Activated CD4-positive, CD25-positive, alpha-beta regulatory T cell (primary cell): ENCODE data around the gene THRSP.
"Not testable (repeated sequence)": the region's sequence is repeated elsewhere in the genome, so short reads cannot be mapped to it uniquely, and the experiment has no call there.

ENCODE experiments used
- DNase-seq, 4 experiments: peaks; one replicate each; lab custom pipeline; 2025; lab: John Stamatoyannopoulos, UW

THRSP gene, protein sequence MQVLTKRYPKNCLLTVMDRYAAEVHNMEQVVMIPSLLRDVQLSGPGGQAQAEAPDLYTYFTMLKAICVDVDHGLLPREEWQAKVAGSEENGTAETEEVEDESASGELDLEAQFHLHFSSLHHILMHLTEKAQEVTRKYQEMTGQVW

DNA sequence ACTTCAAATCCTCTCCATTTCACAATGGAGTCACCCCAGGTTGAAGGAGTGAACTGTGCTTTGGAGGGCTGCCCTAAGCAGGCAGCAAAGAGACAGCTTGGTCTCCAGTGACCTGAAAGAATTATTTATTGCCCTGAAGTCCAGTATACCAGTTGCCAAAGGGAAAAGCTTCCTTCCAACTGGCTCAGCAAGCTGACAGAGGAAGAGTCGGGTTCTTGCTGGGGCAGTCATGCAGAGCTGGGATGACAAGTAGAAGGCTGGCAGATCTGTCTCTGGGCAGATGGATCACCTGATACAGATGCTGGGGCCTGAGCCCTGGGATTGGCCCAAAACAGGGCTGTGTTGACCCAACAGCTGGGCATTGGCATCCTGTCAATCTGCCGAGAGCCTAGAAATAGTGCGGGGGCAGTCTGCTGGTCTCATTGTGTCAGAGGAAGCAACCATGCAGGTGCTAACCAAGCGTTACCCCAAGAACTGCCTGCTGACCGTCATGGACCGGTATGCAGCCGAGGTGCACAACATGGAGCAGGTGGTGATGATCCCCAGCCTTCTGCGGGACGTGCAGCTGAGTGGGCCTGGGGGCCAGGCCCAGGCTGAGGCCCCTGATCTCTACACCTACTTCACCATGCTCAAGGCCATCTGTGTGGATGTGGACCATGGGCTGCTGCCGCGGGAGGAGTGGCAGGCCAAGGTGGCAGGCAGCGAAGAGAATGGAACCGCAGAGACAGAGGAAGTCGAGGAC, at the start of gene THRSP:
TSS of gene THRSP (plus strand) at position 422 of the 742 bp plus-strand sequence. CDS start at position 443, 21 bp downstream.
- no peak for DNase-seq

DNA sequence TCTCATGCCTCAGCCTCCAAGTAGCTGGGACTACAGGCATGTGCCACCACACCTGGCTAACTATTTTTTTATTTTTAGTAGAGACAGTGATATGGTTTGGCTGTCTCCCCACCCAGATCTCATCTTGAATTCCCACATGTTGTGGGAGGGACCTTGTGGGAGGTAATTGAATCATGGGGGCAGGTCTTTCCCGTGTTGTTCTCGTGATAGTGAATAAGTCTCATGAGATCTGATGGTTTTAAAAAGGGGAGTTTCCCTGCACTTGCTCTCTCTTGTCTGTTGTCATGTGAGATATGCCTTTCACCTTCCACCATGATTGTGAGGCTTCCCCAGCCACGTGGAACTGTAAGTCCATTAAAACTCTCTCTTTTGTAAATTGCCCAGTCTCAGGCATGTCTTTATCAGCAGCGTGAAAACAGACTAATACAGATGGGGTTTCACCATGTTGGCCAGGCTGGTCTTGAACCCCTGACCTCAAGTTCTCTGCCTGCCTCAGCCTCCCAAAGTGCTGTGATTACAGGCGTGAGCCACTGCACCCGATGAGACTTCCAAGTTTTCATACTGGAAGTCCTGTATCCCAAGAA, 48.6 kb upstream of the THRSP start:
- DNase-seq = not testable (repeated sequence)

DNA sequence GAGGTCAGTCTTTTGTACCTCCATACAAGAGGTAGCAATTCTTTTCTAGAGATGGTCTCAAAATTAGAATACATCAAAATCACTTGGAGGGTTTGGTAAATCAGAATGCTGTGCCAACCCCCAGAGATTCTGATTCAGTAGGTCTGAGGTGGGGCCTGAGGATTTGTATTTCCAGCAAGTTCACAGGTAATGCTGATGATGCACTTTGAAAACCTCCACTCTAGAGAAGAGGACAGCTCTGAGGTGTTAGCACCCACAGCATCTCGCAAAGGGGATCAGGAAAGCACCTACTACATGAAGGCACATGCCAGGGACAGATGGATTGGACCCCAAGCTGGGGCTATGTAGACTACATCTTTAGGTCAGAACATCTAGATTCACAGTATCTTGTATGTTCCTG, 47.8 kb upstream of the THRSP start:
- DNase-seq = no peak

DNA sequence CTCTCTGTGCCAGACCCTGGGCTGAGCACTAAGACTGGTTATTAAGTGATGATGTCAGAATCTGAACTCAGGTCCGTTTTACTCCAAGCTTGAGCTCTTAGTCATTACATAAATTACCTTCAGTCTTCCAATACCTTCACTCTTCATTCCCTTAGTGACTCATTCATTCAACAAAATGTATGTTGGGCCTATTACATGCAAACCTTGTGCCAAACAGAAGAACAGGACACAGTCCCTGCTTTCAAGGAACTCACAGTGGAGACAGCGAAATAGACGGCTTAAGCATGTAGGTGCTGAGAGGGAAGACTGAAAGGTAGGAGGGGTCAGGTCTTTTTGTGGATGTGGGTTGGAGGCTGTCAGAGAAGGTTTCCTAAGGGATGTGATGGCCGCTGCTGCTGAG, 43.9 kb upstream of the THRSP start:
- DNase-seq = no peak

DNA sequence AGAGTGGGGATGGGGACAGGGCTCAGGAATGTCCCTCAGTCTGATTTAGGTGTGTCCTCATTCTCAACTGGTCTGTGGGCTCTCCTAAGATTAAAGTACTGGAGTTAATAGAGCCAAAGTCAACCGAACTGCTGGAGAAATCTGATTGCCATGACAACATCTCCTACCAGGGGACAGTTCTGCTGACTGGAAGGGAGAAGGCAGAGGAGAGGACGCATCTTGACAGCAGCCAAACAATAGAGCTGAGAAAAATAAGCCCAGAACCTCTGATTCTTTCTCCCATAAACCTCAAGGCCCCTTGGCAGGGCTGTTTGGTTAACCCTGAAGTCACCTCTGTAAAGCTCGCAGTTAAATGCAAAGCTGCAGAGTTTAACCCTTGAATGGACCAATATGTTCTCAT, 43.4 kb upstream of the THRSP start:
- no peak for DNase-seq

DNA sequence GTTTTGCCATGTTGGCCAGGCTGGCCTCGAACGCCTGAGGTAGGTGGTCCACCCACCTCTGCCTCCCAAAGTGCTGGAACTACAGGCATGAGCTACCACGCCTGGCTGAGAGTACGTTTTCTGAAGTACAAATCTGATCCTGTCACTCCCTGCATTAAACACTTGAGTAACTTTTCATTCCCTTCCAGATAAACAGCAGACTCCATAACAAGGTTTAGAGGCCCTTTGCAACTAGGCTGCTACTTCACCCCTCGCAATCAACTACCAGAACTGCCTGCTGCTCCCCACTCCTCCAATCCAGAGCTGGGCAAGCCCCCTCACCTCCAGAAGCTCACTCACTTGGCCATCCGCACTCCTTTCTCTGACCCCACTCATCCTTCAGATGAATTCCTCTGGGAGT, 42.0 kb upstream of the THRSP start:
- no peak for DNase-seq

DNA sequence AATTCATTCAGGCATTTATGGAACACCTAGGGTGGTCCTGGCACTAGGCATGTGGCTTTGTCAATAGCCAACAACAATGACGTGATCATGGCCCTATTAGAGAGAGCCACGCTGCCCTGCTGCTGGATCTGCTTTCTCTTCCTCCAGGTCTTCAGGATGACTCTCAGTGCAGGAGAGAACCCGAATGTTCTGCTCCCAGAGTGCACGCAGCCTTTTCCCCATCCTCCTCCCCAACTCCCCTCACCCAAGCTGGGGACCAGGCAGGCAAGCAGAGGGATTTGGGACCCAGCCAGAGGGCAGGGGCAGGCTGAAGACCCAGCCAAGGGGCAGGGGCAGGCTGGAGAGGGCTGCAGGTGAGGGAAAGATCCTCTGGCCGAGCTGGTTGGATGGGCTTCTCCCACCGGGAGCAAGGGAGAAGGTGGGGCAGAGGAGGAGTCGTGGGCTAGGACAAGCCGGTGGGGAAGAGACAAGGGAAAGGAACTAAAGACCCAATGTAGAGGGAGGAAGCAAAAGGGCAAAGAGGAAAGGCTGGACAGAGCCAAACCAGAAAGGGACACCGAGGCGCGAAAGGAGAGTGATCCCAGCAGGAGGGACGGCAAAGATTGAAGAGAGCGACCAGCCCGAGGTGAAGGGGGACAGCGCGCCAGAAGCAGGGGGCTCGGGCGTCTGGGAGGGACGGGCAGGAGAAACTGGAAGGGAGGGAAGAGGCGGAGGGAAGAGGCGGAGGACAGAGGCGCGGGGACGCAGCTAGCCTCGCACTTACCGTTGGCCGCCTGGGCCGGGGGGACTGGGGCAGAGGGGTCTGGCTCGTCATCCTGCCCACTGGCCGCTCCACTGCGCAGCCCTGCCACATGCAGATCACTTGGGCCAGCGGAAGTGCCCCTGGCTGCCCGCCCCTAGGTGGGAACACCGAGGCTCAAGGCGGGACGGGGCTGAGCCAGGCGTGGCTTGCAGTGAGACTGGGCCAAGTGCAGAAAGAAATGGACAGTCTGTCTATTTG, 41.0 kb upstream of the THRSP start, which contains the start of gene KCTD14:
TSS of gene KCTD14 (minus strand) at position 880 of the 1,000 bp plus-strand sequence. CDS start at position 853, 27 bp downstream.
- no peak for DNase-seq

DNA sequence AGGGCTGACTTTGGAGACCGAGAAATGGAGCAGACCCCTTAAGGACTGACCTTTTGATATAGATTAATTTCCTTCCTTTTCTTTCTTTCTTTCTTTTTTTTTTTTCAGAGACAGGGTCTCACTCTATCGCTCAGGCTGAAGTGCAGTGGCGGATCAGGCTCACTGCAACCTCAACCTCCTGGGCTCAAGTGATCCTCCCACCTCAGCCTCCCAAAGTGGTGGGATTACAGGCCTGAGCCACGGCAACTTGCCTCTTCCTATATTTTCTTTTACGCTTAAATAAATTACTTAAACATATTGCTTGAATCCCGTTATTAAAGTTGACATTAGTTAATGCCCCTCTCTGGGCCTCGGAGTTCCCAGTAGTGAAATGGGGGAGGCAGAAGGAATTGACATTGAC, 40.2 kb upstream of the THRSP start:
- DNase-seq = no peak

DNA sequence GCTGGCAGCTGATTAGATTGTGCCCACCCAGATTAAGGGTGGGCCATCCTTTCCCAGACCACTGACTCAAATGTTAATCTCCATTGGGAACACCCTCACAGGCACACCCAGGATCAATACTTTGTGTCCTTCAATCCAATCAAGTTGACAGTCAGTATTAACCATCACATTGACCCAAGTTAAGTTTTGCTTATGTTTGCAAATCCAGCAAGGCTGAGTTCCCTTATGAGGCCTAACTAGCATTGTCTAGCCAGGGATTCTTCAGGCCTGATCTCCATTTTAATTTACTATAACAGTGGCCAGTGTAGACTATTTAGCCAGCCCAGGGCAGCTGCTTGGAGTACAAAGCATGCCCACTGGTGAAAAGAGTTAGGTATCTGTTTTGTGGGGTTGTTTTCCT, 38.3 kb upstream of the THRSP start:
- DNase-seq = no peak

DNA sequence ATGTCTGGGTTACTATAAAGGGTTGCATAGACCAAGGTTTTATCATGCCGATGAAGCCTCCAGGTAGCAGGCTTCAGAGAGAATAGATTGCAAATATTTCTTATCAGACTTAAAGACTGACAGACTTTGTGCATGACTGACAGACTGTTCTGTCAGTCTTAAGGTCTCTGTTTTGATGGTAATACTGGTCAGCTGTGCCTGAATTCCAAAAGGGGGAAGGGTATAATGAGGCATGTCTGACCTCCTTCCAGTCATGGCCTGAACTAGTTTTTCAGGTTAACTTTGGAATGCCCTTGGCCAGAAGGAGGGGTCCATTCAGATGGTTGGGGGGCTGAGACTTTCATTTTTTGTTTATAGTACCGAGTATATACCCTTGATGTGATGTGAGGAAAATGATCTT, 35.9 kb upstream of the THRSP start:
- no peak for DNase-seq

DNA sequence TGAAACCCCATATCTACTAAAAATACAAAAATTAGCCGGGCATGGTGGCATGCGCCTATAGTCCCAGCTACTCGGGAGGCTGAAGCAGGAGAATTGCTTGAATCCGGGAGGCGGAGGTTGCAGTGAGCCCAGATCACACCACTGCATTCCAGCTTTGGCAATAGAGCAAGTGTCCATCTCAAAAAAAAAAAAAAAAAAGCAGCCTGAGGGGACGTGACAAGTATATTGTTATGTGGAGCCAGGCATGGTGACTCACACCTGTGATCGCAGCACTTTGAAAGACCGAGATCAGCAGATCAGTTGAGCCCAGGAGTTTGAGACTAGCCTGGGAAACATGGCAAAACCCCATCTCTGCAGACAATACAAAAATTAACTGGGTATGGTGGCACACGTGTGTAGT, 35.2 kb upstream of the THRSP start:
- DNase-seq = not testable (repeated sequence)

DNA sequence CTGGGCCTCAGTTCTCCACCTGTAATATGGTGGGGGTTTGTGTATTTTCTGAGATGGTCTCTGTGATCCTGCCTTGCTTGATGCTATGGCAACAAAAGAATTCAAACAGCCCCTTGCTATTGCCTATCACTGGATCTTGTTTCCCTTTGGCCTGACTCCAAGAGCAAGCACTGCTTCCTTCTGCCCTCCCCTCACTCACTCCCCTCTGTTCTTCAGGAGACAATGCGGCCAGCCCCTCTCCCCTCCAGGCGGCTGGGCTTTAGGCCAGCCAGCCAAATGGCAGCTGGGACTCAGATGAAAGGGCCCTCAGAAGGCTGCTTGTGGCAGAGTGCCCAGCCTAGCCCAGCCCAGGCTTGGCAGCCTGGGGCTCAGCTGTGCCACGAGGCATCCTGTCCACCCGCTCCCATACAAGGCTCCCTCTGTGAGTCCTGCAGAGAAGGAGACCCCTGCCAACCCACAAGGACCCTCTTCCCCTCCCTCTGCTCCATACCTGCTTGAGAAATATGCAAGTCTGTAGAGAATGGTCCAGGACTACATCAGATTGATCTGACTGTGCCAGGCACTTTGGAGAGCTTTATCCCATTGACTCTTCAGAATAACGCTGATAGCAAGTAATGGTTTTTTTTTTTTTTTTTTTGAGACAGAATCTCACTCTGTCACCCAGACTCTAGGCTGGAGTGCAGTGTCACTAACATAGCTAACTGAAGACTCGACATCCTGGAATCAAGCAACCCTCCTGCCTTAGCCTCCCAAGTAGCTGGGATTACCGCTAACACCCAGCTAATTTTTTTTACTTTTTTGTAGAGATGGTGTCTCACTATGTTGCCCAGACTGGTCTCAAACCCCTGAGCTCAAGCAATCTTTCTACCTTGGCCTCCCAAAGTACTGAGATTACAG, 33.0 kb upstream of the THRSP start:
- DNase-seq = no peak

DNA sequence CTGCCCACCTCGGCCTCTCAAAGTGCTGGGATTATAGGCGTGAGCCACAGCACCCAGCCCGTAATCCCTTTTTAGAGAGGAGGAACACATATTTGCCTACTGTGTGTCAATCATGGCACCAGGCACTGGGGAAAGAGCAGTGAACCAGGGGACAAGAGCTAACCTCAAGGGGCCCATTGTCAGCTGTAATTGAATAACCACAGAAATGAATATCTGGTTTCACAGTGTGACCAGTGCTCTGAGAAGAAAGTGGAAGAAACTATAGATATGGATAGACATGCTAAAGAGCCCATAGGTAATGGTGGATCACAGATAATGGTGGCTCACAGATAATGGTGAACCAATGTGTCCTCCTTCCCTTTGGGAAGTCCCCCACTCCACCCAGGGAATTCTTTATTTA, 32.0 kb upstream of the THRSP start:
- no peak for DNase-seq

DNA sequence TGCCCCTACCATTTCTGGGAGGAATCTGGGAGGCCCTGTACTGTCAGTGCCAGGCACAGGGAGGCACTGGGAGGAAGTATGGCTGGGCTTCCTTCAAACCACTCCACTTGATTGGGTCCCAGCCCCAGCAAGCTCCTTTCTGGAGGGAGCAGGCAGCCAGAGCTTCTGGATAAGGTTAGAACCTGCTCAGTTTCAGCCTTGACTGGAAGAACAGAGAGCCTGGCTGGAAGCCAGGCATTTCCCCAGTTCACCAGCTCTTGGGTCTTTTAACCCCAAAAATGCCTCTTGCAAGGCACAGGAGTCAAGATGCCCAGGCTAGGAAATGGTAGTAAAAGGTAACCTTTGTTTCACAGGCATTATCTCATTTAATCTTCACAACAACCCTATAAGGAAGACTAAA, 31.6 kb upstream of the THRSP start:
- no peak for DNase-seq

DNA sequence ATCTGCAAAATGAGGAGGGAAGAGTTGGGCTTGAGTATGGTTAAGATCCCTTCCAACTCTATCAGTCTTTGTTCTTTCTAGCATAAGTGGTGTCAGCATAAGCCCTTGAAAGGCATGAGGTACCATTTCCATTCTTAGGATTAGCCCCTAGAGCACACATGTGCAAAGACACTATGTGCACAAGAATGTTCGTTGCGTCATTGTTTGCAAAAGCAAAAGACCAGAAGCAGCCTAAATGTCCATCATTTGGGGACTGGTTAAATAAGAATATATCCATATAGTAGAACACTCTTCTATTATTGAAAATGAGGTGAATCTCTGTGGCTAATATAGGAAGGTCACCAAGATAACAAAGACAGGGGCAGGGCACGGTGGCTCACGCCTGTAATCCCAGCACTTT, 30.6 kb upstream of the THRSP start:
- no peak for DNase-seq

DNA sequence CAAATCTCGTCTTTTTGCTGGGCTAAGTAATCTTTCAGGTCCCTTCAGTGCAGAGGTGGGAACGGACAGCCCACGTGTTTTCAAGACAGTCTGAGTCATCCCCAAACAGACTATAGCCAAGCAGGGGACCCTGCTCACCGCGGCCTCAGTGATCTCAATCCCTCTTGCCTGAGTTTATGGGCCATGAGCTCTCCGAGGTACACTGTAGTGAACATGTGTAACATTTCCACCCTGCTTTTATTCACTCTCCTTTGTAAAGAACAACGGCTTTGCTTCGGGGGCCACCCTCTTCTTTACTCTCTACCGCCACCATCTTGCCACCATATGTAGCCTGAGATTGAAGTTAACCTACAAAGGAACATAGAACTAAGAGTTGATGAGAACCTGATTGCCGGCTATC, 29.0 kb upstream of the THRSP start:
- no peak for DNase-seq

DNA sequence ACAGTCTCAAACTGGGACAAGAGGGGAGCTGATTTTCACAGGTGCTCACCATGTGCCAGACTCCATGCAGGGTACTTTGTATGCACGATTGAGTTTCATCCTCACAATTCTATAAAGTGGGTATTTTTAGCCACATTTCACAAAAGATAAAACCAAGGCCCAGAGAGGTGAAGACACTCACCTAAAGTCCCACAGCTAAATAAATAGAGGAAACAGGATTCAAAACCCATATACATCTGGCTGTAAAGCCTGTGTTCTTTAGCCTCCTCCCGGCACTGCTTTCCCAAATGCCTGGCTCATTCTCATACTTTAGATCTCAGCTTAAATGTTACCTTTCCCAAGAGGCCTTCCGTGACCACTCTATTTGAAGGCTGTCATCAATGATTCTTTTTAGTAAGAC, 27.3 kb upstream of the THRSP start:
- no peak for DNase-seq

DNA sequence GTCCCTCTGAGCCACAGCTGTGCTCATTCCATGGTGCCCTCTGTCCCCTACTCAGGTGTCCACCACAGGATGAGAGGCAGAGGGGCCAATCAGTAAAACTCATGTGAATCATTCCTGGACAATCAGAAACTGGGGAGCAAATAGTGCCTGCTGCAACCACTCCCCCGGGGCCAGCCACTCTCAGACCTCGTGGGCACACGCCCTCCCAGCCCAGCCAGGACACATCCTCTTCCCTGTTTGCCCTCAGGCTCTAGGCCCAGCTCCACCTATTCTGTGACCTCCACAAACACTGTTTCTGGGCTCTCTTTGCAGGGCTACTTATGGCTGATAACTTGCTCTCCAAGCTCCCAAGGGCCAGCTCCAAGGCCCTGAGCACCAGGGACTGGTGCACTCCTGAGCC, 26.6 kb upstream of the THRSP start:
- DNase-seq = no peak

DNA sequence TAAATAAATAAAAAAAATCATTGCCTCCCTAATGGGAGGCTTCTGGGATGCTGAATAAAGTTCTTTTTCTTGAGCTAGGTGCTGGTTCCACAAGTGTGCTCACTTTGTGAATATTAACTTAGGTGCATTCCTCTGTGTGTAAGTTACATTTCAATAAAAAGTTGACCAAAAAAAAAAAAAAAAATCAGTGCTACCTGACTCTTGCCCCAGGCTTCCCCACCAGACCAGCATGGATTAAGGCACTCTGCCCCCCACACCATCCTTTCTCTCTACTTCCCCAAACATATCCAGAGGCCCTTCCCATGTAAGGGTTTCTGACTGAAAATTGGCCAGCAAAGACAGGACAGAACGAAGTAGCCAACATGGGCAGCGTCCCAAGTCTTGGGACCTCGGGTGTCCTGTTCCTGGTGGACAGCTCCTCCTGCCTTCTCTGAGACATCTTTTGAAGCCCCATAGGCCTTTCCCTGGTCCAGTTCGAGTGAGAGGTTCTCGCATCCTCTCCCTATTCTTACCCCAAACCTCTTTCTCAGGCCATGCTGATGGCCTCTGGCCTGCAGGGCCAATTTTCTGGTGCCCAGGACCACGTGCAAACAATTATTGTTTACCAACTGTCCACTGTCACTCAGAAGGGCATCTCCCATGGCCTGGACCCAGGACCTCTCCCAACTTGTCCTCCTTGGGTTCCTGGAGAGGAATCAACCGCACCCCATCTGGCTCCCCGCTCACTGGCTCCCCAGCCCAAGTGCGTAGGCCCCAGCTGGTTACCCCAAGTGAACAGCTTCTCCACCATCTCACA, 25.6 kb upstream of the THRSP start:
- no peak for DNase-seq

DNA sequence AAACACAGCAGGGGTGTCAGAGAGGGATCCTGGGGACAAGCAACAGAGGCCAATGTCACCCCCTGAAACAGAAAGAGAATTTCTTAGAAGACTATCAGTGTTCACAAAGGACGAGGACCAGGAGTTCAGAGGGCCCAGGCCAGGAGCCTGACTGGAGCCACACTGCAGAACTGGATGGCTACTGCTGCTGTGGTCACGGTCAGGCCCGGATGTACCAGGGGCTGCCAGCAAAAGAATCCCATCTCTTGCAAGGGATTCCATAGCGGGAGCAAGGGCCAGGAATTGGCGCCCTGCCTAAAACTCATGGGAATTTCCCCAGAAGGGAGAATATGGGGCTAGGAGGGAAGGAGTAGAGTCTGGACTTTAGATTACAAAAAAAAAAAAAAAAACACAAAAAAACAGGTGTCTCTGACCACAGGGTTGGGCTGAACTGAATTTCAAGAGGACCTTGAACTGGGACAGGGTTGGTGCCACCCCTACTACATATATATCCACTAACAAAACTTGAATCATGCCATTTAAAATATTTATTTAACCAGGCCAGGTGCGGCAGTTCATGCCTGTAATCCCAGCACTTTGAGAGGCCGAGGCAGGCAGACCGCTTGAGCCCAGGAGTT, 24.9 kb upstream of the THRSP start:
- no peak for DNase-seq
